Dermis blood vessel endothelial cell (primary cell): Measurements from ENCODE around the gene CELF3. TPM values are rescaled to one million over a fixed set of nuclear protein-coding genes. Genes with fewer than 3 reads are reported as not detected.
"Not testable (repeated sequence)": the region's sequence is repeated elsewhere in the genome, so short reads cannot be mapped to it uniquely, and the experiment has no call there.

Experiments
- DNase-seq: peaks from one replicate; pipeline ENCODE4 v3.0.0; 2010
- total RNA-seq: library from RNA; depleted of rRNA; stranded (reverse); fragments of >200 nt; gene quantifications from 2 replicates; pipeline ENCODE4 v1.2.3, GENCODE V29; 2014

The CELF3 gene
- total RNA-seq, 1 donor from 2014 or later = not detected

- DNase-seq = peak; percentile 66
Measured at GRCh38 chr1:151693057-151693651, 23.4 kb downstream of the CELF3 start.

GRCh38 chr1:151692226-151692625 is 24.4 kb downstream of the CELF3 start:
- peak; percentile 20 for DNase-seq

- DNase-seq = no peak
Measured at GRCh38 chr1:151689494-151689893, 27.1 kb downstream of the CELF3 start.

- no peak for DNase-seq
Measured at GRCh38 chr1:151686561-151686960, 30.0 kb downstream of the CELF3 start.

DNA sequence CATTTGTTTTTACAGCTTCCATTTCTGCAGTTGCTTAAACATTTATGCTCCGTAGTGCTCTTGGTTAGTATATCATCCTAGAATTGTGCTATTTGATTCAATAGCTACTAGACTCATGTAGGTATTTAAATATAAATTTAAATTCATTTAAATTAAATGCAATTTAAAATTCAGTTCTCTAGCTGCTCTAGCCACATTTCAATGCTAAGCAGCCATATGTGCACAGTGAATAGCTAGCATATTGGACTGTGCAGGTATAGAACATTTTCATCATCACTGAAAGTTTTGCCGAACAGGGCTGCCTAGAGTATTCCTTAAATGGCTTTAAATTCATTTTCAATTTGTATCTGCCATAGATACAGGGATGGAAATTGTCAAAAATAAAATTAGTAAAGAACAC is 32.5 kb downstream of the CELF3 start:
- no peak for DNase-seq

DNA sequence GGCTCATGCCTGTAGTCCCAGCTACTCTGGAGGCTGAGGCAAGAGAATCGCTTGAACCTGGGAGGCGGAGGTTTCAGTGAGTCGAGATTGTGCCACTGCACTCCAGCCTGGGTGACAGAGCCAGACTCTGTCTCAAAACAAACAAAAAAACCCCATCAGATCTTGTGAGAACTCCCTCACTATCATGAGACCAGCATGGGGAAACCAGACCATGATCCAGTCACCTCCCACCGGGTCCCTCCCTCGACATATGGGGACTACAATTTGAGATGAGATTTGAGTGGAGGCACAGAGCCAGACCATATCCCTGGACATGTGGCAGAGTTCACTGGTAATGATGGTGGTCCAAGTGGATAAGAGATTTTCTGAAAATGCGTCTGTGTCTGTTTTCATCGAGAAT is 33.7 kb downstream of the CELF3 start:
- not testable (repeated sequence) for DNase-seq

DNA sequence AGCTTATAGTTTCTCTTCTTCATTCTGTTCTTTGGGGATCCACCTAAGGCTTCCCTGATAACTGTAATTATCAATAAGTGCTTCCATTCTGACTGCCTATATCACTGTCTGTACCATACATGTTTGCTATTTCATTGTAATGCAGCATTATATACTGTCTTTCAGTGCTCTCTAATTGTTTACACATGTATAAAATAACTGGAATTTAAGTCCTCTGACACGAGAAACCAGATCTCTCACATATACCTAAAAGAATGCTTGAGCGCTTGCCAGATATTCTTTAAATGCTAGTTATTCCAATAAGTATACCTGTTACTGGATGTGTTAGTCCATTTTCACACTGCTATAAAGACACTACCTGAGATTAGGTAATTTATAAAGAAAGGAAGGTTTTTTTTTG is 34.7 kb downstream of the CELF3 start:
- no peak for DNase-seq

DNA sequence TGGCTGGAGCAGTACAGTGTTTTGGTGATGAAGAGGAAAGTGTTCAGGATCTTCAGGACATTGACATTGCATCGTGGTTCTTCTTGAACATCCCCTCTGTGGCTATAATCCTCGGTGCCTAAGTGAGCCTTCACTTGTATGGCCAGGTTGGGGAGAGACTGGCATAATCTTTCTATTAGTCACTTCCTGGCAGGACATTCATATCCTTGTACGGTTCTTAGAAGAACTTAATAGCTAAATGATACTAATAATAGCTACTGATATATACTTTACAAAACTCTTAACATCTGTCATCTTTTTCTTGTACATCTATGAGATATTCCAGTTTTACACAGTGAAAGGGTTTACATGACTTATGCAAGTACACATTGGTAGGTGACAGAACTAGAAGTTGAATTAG is 35.8 kb downstream of the CELF3 start:
- DNase-seq = peak; percentile 92

- peak; percentile 45 for DNase-seq
Measured at GRCh38 chr1:151680391-151680790, 36.2 kb downstream of the CELF3 start.

- no peak for DNase-seq
Measured at GRCh38 chr1:151673407-151673806, 43.2 kb downstream of the CELF3 start.

- DNase-seq = not testable (repeated sequence)
Measured at GRCh38 chr1:151670036-151670675, 46.4 kb downstream of the CELF3 start.

DNA sequence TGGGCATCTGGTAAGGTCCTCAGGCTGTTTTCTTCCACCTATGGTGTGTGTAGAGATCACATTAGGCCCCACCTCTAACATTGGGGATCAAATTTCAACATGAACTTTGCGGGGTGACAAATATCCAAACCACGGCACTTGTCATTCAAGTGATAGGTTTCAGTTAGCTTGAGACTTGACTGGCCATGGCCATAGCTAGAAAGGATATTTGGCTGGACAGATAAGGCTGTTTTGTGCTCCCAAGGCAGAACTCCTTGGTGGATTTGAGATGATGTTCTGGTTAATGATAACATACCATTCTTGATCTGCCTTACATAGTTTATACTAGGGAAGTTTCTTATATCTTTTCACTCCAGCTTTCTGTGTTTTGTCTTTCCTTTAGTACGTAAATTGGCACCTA is 48.5 kb downstream of the CELF3 start:
- DNase-seq = no peak

DNA sequence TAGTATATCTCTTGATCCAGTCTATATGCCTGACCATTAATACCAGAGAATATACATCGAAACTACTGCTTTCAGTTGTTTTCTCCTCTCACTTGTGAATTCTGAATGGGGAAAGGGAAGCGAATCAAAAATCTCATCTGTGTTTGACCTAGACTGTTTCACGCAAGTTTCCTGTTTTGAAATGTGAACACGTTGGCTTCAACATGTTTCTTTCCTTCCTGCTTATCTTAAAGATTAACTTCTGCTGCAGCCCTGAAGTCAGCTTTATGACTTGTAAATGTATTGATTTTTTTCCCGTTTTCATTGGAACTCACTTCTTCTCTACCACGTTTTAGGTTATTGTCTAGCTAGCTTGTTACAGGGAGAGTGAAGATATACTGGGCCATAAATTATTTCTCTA is 54.9 kb downstream of the CELF3 start:
- DNase-seq = peak; percentile 38

GRCh38 chr1:151655371-151655770 is 61.2 kb downstream of the CELF3 start:
- no peak for DNase-seq

DNA sequence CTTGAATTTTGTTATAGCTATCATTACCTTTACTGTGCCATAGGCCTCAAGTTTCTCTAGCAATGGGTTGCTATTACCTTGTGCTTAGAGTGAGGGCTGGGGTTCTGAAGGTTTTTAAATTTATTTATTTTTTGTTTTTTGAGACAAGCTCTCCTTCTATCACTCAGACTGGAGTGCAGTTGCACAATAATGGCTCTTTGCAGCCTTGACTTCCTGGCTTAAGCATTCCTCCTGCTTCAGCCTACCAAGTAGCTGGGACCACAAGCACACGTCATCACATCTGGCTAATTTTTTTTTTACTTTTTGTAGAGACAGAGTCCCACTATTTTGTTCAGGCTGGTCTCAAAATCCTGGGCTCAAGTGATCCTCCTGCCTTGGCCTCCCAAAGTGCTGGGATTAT is 63.2 kb downstream of the CELF3 start:
- DNase-seq = no peak

Other genes starting within 250 kb of the CELF3 start
- 0.42 and 2.4 TPM in 2 replicates for gene CGN, start 205.4 kb downstream of the CELF3 start, total RNA-seq
- gene TUFT1, start 176.5 kb downstream of the CELF3 start, total RNA-seq = 6.0 and 8.2 TPM in 2 replicates
- 15.8 and 24.3 TPM in 2 replicates for gene SNX27, start 104.8 kb downstream of the CELF3 start, total RNA-seq
- not detected in 2 replicates for gene RIIAD1, start 4.7 kb upstream of the CELF3 start, total RNA-seq
- gene MRPL9, start 46.7 kb upstream of the CELF3 start, total RNA-seq = 92.7 and 97.3 TPM in 2 replicates
- gene TDRKH, start 73.7 kb upstream of the CELF3 start, total RNA-seq = 4.6 and 9.6 TPM in 2 replicates
- gene LINGO4, start 88.6 kb upstream of the CELF3 start, total RNA-seq = not detected in 2 replicates
- under 0.01 TPM in 1 of 2 replicates, not detected in the other for gene RORC, start 115.0 kb upstream of the CELF3 start, total RNA-seq
- 0.09 TPM in 1 of 2 replicates, not detected in the other for gene C2CD4D, start 123.0 kb upstream of the CELF3 start, total RNA-seq
- gene THEM5, start 136.9 kb upstream of the CELF3 start, total RNA-seq = 0.17 TPM in 1 of 2 replicates, not detected in the other
- 5.1 and 12.1 TPM in 2 replicates for gene THEM4, start 192.7 kb upstream of the CELF3 start, total RNA-seq